GM23338 (cell line): ENCODE results near the gene INPP4B. TPM values are rescaled to one million over a fixed set of nuclear protein-coding genes. Genes with fewer than 3 reads are reported as not detected.

Experiments used
- ATAC-seq: fragments of 200-7000 bp; cut with Tn5 transposase; 3 replicates; pipeline ENCODE4 v1.9.1; 2020
- DNase-seq: peaks from one replicate; pipeline ENCODE4 v3.0.0-alpha.2; 2015; ENCODE audit warnings: low spot score
- H2AFZ ChIP-seq: fragments of 200-600 bp; sonication (generic); 2 replicates; pipeline ENCODE4 v1.8.0; 2016; ENCODE audit warnings: antibody characterized with exemption, mild to moderate bottlenecking, moderate library complexity
- H3F3A ChIP-seq: fragments of 200-600 bp; sonication (generic); replicated peaks from 2 replicates; pipeline ENCODE4 v1.8.0; 2017; ENCODE audit warnings: antibody characterized with exemption, mixed run types, low read depth
- H3K27ac ChIP-seq: fragments of 200-600 bp; sonication (generic); 2 replicates; pipeline ENCODE4 v1.6.1; 2016; ENCODE audit warnings: low read depth
- H3K27me3 ChIP-seq: fragments of 200-600 bp; sonication (generic); 2 replicates; pipeline ENCODE4 v1.8.0; 2016; ENCODE audit warnings: mild to moderate bottlenecking, mixed run types, moderate library complexity; ENCODE audit not compliant: insufficient read depth
- H3K36me3 ChIP-seq: fragments of 200-600 bp; sonication (generic); 2 replicates; pipeline ENCODE4 v1.8.0; 2016; ENCODE audit warnings: mild to moderate bottlenecking; ENCODE audit not compliant: insufficient read depth
- H3K4me1 ChIP-seq: fragments of 200-600 bp; sonication (generic); 2 replicates; pipeline ENCODE4 v1.8.0; 2016; ENCODE audit warnings: mild to moderate bottlenecking, moderate library complexity; ENCODE audit not compliant: insufficient read depth
- H3K4me2 ChIP-seq: fragments of 200-600 bp; sonication (generic); 2 replicates; pipeline ENCODE4 v1.7.1; 2017; ENCODE audit warnings: mixed run types
- H3K4me3 ChIP-seq: fragments of 200-600 bp; sonication (generic); 2 replicates; pipeline ENCODE4 v1.6.1; 2016; ENCODE audit warnings: mixed run types
- H3K79me2 ChIP-seq: fragments of 200-600 bp; sonication (generic); replicated peaks from 2 replicates; pipeline ENCODE4 v1.8.0; 2017; ENCODE audit warnings: mild to moderate bottlenecking; ENCODE audit not compliant: insufficient read depth
- H3K9me2 ChIP-seq: fragments of 200-600 bp; sonication (generic); 2 replicates; pipeline ENCODE4 v1.8.0; 2017; ENCODE audit not compliant: insufficient read depth
- H4K20me1 ChIP-seq: fragments of 200-600 bp; sonication (generic); replicated peaks from 2 replicates; pipeline ENCODE4 v1.8.0; 2017; ENCODE audit warnings: mild to moderate bottlenecking; ENCODE audit not compliant: insufficient read depth
- H3K27ac Mint-ChIP-seq: 2 replicates; pipeline ENCODE4 v1.8.0; 2020; ENCODE audit warnings: inconsistent platforms, mild to moderate bottlenecking, moderate library complexity, mixed read lengths
- H3K27me3 Mint-ChIP-seq: 3 replicates; pipeline ENCODE4 v1.8.0; 2022; ENCODE audit warnings: low read depth, mild to moderate bottlenecking, moderate library complexity, mixed read lengths, inconsistent platforms; ENCODE audit not compliant: insufficient read depth, poor library complexity
- H3K36me3 Mint-ChIP-seq: 3 replicates; pipeline ENCODE4 v1.8.0; 2021; ENCODE audit warnings: low read depth, mild to moderate bottlenecking, inconsistent platforms, moderate library complexity, mixed read lengths
- H3K4me1 Mint-ChIP-seq: 3 replicates; pipeline ENCODE4 v1.8.0; 2020; ENCODE audit warnings: mild to moderate bottlenecking, inconsistent platforms, mixed read lengths
- H3K4me3 Mint-ChIP-seq: 3 replicates; pipeline ENCODE4 v1.8.0; 2021; ENCODE audit warnings: moderate library complexity, mild to moderate bottlenecking, inconsistent platforms, mixed read lengths
- H3K9me3 Mint-ChIP-seq: 3 replicates; pipeline ENCODE4 v1.8.0; 2020; ENCODE audit warnings: moderate library complexity, mild to moderate bottlenecking, inconsistent platforms, mixed read lengths
- CREB1 ChIP-seq: fragments of 250-450 bp; sonication (Bioruptor Pico); IDR thresholded peaks from 2 replicates; pipeline ENCODE4 v1.5.0; 2020; ENCODE audit warnings: low read depth, mild to moderate bottlenecking, moderate library complexity
- EZH2 ChIP-seq: fragments of 200-600 bp; sonication (generic); IDR thresholded peaks from one replicate; pipeline ENCODE4 v1.8.0; 2017; ENCODE audit warnings: antibody characterized with exemption, mild to moderate bottlenecking, low read depth; ENCODE audit not compliant: unreplicated experiment
- EZH2phosphoT487 ChIP-seq: fragments of 200-600 bp; sonication (generic); IDR thresholded peaks from one replicate; pipeline ENCODE4 v1.8.1; 2018; ENCODE audit warnings: antibody characterized with exemption; ENCODE audit not compliant: unreplicated experiment
- JUNB ChIP-seq: IDR thresholded peaks from one replicate; pipeline ENCODE4 v1.6.1; 2016; ENCODE audit warnings: antibody characterized with exemption; ENCODE audit not compliant: unreplicated experiment
- NANOG ChIP-seq: IDR thresholded peaks from 2 replicates; pipeline ENCODE4 v1.6.1; 2016; ENCODE audit warnings: antibody characterized with exemption, borderline replicate concordance
- POLR2AphosphoS5 ChIP-seq: IDR thresholded peaks from 2 replicates; pipeline ENCODE4 v1.6.1; 2016; ENCODE audit warnings: antibody characterized with exemption, low read depth
- STAT1 ChIP-seq: IDR thresholded peaks from one replicate; pipeline ENCODE4 v1.6.1; 2016; ENCODE audit warnings: antibody characterized with exemption; ENCODE audit not compliant: unreplicated experiment
- ZNF114 ChIP-seq: fragments of 250-450 bp; sonication (Bioruptor Pico); IDR thresholded peaks from 2 replicates; pipeline ENCODE4 v1.5.0; 2020; ENCODE audit warnings: mild to moderate bottlenecking, moderate library complexity
- ZNF331 ChIP-seq: fragments of 250-450 bp; sonication (Bioruptor Pico); IDR thresholded peaks from 2 replicates; pipeline ENCODE4 v1.5.0; 2020; ENCODE audit warnings: low read depth, mild to moderate bottlenecking, moderate library complexity
- polyA plus RNA-seq: library from polyadenylated mRNA; unstranded; fragments of >200 nt; fragmentation: Nextera tagmentation; extraction: Ambion mirVana; gene quantifications from 2 replicates; pipeline ENCODE4 v1.2.1, GENCODE V29; 2016
- total RNA-seq: library from RNA; depleted of rRNA; stranded (reverse); fragments of >200 nt; shearing (Covaris generic); gene quantifications from 2 replicates; pipeline ENCODE4 v1.2.3, GENCODE V29; 2014
- TF ChIP-seq, protein P1 (sequence below): fragments of 250-450 bp; sonication (Bioruptor Pico); IDR thresholded peaks from 2 replicates; pipeline ENCODE4 v1.5.0; 2020; ENCODE audit warnings: mild to moderate bottlenecking, moderate library complexity
- TF ChIP-seq, protein P2 (sequence below): IDR thresholded peaks from 2 replicates; pipeline ENCODE4 v1.6.1; 2016; ENCODE audit warnings: antibody characterized with exemption

Gene INPP4B
- total and polyA plus RNA-seq, 2 experiments from 2014 or later = 0.11 to 0.14 TPM

DNA sequence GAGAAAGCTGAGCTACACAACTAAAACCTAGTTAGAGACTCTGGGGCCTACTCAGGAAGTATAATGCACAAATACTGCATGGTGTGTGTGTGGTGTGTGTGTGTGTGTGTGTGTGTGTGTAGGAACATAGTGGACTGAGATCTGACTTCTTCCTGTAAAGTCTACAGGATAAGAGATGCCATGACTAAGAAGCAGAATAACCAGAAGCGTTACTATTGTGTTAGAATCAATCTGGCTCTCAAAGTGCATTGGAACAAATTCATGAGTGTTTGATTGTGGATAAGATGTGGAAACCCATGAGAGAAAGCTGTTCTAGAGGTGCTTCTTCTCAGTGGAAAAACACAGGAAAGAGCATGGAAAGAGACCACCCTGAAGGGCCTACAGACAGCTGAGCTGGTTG lies 302.1 kb downstream of the INPP4B start:
- Histone ChIP-seq H3K4me2 (no peak overlapping the region), H3K9me2 (no peaks in the 10 kb centered on the region), H2AFZ (no peak overlapping the region), H3K27ac (no peak overlapping the region), H3K4me1 (no peaks in the 10 kb centered on the region), H3K27me3 (no peaks in the 10 kb centered on the region), H4K20me1 (no peaks in the 10 kb centered on the region), H3K36me3 (no peaks in the 10 kb centered on the region), H3F3A (no peaks in the 10 kb centered on the region), H3K4me3 (no peak overlapping the region), H3K79me2 (no peaks in the 10 kb centered on the region)
- no peaks in the 10 kb centered on the region for H3K36me3 Mint-ChIP-seq
- TF ChIP-seq NANOG = no peak
- TF ChIP-seq ZNF114 = no peak
- TF ChIP-seq STAT1 = no peak
- no peak for TF ChIP-seq POLR2AphosphoS5
- TF ChIP-seq ZNF331 (CRISPR knock-in tag) = no peak
- H3K27ac Mint-ChIP-seq = no peak overlapping the region
- DNase-seq = no peak
- H3K27me3 Mint-ChIP-seq = no peaks in the 10 kb centered on the region
- no peak for ATAC-seq
- no peaks in the 10 kb centered on the region for H3K9me3 Mint-ChIP-seq
- H3K4me1 Mint-ChIP-seq = peaks cover under 1% of the 10 kb centered on the region
- no peak overlapping the region for H3K4me3 Mint-ChIP-seq

DNA sequence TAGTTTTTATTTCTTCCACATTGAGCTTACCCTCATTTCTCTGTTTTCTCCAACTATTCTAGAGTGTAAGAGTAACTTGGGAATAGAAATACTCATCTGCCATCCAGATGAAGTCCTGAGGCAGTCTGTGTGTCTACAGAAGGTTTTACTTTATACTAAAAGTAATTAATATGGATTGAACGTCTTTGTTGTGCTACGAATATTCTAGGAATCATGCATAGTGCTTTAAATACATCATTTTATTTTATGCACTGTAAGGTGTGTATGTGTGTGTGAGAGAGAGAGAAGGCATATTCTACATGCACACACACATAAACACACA lies 305.7 kb downstream of the INPP4B start:
- H3K4me1 ChIP-seq = no peaks in the 10 kb centered on the region; the same call in 1 of the 2 replicates
- H3K9me3 Mint-ChIP-seq = no peaks in the 10 kb centered on the region

DNA sequence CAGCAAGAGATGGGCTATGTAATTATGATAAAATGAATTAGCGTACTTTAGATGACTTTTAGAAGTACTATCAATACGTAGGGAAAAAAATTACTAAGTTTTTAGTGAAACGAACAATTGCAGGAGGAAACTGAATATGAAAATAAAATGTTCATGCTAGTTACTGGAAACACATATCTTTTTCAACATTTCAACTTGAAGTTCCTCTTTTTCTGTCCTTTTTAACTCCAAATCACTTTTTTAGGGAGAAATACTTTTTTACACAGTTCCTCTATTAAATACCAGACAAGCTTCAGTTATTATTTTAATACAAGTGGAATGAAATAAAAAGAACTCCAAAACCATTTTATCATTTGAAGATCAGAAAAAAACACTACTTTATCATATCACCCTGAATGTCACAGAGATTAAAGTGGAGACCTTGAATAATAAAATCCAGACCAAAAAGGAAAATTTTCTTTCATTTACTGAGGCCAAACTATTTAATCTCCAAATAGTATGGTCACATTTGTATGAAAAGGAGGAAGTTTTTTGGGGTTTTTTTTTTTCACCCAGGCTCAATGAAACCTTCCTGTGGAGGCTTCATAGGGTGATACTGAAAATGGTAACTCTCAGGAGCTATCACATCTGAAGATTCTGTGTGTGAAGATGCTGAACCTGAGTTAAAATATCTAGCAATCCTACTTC lies 306.2 kb downstream of the INPP4B start:
- Histone ChIP-seq H3K4me2 (no peak overlapping the region), H3K9me2 (no peaks in the 10 kb centered on the region), H3F3A (no peaks in the 10 kb centered on the region), H3K27ac (no peak overlapping the region), H2AFZ (no peak overlapping the region), H3K4me1 (no peaks in the 10 kb centered on the region; the same call in 1 of the 2 replicates), H3K27me3 (no peaks in the 10 kb centered on the region), H3K4me3 (no peak overlapping the region), H3K79me2 (no peaks in the 10 kb centered on the region), H3K36me3 (no peaks in the 10 kb centered on the region), H4K20me1 (no peaks in the 10 kb centered on the region)
- no peak for ATAC-seq
- H3K4me1 Mint-ChIP-seq = peaks cover 3% of the 10 kb centered on the region; the same call in 2 of the 3 replicates
- DNase-seq = no peak
- no peaks in the 10 kb centered on the region for H3K36me3 Mint-ChIP-seq
- H3K9me3 Mint-ChIP-seq = no peaks in the 10 kb centered on the region
- peaks cover 2% of the 10 kb centered on the region for H3K27me3 Mint-ChIP-seq
- H3K27ac Mint-ChIP-seq = no peak overlapping the region
- H3K4me3 Mint-ChIP-seq = no peak overlapping the region
- no peak for TF ChIP-seq EZH2phosphoT487
- no peak for TF ChIP-seq JUNB
- TF ChIP-seq, protein P1, sequence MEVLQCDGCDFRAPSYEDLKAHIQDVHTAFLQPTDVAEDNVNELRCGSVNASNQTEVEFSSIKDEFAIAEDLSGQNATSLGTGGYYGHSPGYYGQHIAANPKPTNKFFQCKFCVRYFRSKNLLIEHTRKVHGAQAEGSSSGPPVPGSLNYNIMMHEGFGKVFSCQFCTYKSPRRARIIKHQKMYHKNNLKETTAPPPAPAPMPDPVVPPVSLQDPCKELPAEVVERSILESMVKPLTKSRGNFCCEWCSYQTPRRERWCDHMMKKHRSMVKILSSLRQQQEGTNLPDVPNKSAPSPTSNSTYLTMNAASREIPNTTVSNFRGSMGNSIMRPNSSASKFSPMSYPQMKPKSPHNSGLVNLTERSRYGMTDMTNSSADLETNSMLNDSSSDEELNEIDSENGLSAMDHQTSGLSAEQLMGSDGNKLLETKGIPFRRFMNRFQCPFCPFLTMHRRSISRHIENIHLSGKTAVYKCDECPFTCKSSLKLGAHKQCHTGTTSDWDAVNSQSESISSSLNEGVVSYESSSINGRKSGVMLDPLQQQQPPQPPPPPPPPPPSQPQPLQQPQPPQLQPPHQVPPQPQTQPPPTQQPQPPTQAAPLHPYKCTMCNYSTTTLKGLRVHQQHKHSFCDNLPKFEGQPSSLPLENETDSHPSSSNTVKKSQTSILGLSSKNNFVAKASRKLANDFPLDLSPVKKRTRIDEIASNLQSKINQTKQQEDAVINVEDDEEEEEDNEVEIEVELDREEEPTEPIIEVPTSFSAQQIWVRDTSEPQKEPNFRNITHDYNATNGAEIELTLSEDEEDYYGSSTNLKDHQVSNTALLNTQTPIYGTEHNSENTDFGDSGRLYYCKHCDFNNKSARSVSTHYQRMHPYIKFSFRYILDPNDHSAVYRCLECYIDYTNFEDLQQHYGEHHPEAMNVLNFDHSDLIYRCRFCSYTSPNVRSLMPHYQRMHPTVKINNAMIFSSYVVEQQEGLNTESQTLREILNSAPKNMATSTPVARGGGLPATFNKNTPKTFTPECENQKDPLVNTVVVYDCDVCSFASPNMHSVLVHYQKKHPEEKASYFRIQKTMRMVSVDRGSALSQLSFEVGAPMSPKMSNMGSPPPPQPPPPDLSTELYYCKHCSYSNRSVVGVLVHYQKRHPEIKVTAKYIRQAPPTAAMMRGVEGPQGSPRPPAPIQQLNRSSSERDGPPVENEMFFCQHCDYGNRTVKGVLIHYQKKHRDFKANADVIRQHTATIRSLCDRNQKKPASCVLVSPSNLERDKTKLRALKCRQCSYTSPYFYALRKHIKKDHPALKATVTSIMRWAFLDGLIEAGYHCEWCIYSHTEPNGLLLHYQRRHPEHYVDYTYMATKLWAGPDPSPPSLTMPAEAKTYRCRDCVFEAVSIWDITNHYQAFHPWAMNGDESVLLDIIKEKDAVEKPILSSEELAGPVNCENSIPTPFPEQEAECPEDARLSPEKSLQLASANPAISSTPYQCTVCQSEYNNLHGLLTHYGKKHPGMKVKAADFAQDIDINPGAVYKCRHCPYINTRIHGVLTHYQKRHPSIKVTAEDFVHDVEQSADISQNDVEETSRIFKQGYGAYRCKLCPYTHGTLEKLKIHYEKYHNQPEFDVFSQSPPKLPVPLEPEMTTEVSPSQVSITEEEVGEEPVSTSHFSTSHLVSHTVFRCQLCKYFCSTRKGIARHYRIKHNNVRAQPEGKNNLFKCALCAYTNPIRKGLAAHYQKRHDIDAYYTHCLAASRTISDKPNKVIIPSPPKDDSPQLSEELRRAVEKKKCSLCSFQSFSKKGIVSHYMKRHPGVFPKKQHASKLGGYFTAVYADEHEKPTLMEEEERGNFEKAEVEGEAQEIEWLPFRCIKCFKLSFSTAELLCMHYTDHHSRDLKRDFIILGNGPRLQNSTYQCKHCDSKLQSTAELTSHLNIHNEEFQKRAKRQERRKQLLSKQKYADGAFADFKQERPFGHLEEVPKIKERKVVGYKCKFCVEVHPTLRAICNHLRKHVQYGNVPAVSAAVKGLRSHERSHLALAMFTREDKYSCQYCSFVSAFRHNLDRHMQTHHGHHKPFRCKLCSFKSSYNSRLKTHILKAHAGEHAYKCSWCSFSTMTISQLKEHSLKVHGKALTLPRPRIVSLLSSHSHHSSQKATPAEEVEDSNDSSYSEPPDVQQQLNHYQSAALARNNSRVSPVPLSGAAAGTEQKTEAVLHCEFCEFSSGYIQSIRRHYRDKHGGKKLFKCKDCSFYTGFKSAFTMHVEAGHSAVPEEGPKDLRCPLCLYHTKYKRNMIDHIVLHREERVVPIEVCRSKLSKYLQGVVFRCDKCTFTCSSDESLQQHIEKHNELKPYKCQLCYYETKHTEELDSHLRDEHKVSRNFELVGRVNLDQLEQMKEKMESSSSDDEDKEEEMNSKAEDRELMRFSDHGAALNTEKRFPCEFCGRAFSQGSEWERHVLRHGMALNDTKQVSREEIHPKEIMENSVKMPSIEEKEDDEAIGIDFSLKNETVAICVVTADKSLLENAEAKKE (CRISPR knock-in tag) = no peak

More for the DNA sequence above, 305.7 kb downstream of the INPP4B start:
- Mint-ChIP-seq H3K27ac (no peak overlapping the region), H3K27me3 (peaks cover 2% of the 10 kb centered on the region), H3K36me3 (no peaks in the 10 kb centered on the region), H3K4me3 (no peak overlapping the region), H3K4me1 (peaks cover 3% of the 10 kb centered on the region; the same call in 2 of the 3 replicates)
- Histone ChIP-seq H3K4me2 (no peak overlapping the region), H3K4me3 (no peak overlapping the region), H2AFZ (no peak overlapping the region), H3K9me2 (no peaks in the 10 kb centered on the region), H4K20me1 (no peaks in the 10 kb centered on the region), H3K36me3 (no peaks in the 10 kb centered on the region), H3F3A (no peaks in the 10 kb centered on the region), H3K79me2 (no peaks in the 10 kb centered on the region), H3K27ac (no peak overlapping the region), H3K27me3 (no peaks in the 10 kb centered on the region)
- ATAC-seq (no peak), DNase-seq (no peak)
- TF ChIP-seq EZH2 (no peak), CREB1 (CRISPR knock-in tag) (no peak), ZNF331 (CRISPR knock-in tag) (no peak), STAT1 (no peak), ZNF114 (no peak), JUNB (no peak)
- TF ChIP-seq, protein P2, sequence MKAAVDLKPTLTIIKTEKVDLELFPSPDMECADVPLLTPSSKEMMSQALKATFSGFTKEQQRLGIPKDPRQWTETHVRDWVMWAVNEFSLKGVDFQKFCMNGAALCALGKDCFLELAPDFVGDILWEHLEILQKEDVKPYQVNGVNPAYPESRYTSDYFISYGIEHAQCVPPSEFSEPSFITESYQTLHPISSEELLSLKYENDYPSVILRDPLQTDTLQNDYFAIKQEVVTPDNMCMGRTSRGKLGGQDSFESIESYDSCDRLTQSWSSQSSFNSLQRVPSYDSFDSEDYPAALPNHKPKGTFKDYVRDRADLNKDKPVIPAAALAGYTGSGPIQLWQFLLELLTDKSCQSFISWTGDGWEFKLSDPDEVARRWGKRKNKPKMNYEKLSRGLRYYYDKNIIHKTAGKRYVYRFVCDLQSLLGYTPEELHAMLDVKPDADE = no peak
